HG02943 (cell line): ENCODE data around the gene RAB11FIP3.
"Not testable (repeated sequence)": the region's sequence is repeated elsewhere in the genome, so short reads cannot be mapped to it uniquely, and the experiment has no call there.

Experiments
- ATAC-seq: cut with Tn5 transposase; IDR thresholded peaks from one replicate; pipeline ENCODE4 v1.9.1; 2021; ENCODE audit warnings: mild to moderate bottlenecking, low read depth, moderate library complexity; ENCODE audit not compliant: unreplicated experiment

Gene RAB11FIP3

GRCh38 chr16:415170-415498, 10.3 kb upstream of the RAB11FIP3 start:
- ATAC-seq, result not testable (repeated sequence)

- ATAC-seq, result not testable (repeated sequence)
These were observed 3.3 kb upstream of the RAB11FIP3 start for GRCh38 chr16:422179-422578.

GRCh38 chr16:424033-424622, 1.3 kb upstream of the RAB11FIP3 start:
- no peak for ATAC-seq

- ATAC-seq, result no peak
These were observed 797 bp upstream of the RAB11FIP3 start for GRCh38 chr16:424623-425081.

GRCh38 chr16:425740-426114, 278 bp downstream of the RAB11FIP3 start:
- peak; percentile 40 for ATAC-seq

- peak; percentile 8 for ATAC-seq
These were observed 861 bp downstream of the RAB11FIP3 start for GRCh38 chr16:426115-426905.

GRCh38 chr16:426906-427249, 1.4 kb downstream of the RAB11FIP3 start:
- ATAC-seq, result no peak

GRCh38 chr16:427250-427649, 1.8 kb downstream of the RAB11FIP3 start:
- ATAC-seq, result no peak

GRCh38 chr16:430904-431303, 5.5 kb downstream of the RAB11FIP3 start:
- ATAC-seq, result no peak

GRCh38 chr16:440627-441026, 15.2 kb downstream of the RAB11FIP3 start:
- ATAC-seq, result no peak

GRCh38 chr16:441447-441846, 16.0 kb downstream of the RAB11FIP3 start:
- ATAC-seq, result no peak

- no peak for ATAC-seq
These were observed 17.5 kb downstream of the RAB11FIP3 start for GRCh38 chr16:442976-443375.

GRCh38 chr16:444027-444426, 18.6 kb downstream of the RAB11FIP3 start:
- no peak for ATAC-seq

- ATAC-seq, result no peak
These were observed 20.1 kb downstream of the RAB11FIP3 start for GRCh38 chr16:445566-445965.

- no peak for ATAC-seq
These were observed 24.9 kb downstream of the RAB11FIP3 start for GRCh38 chr16:450385-450784.

GRCh38 chr16:450785-451512, 25.5 kb downstream of the RAB11FIP3 start:
- ATAC-seq, result no peak

- ATAC-seq, result no peak
These were observed 29.0 kb downstream of the RAB11FIP3 start for GRCh38 chr16:454397-454940.

GRCh38 chr16:455453-455852, 30.0 kb downstream of the RAB11FIP3 start:
- ATAC-seq, result no peak

- ATAC-seq, result no peak
These were observed 31.5 kb downstream of the RAB11FIP3 start for GRCh38 chr16:456891-457483.

GRCh38 chr16:457732-458400, 32.4 kb downstream of the RAB11FIP3 start:
- no peak for ATAC-seq
